PC-3 (cell line): ENCODE data around the gene PFKFB4.

ENCODE experiments used
- EZH2phosphoT487 ChIP-seq: fragments of 300-600 bp; sonication (generic); IDR thresholded peaks from 2 replicates; pipeline ENCODE4 v1.6.1; 2018; ENCODE audit warnings: mild to moderate bottlenecking, antibody characterized with exemption, low read length, borderline replicate concordance
- TF ChIP-seq, protein P1 (sequence below): fragments of 300-600 bp; sonication (generic); conservative IDR thresholded peaks from 2 replicates; pipeline ENCODE4 v1.5.1; 2017; ENCODE audit warnings: antibody characterized with exemption, low read depth, mild to moderate bottlenecking, low read length

DNA sequence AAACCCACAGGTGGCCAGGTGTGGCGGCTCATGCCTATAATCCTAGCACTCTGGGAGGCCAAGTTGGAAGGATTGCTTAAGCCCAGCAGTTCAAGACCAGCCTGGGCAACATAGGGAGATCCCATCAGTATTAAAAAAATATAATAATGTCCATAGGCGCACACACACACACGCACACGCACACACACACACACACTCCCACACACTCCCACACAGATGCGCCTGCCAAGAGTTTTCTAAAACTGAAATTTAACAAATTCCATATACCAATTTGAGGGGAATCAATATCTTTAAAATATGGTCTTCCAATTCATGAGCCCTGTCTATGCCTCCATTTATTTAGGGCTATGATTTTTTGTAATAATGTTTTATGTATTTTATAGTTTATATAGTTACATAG, 69.7 kb downstream of the PFKFB4 start:
- TF ChIP-seq, protein P1, sequence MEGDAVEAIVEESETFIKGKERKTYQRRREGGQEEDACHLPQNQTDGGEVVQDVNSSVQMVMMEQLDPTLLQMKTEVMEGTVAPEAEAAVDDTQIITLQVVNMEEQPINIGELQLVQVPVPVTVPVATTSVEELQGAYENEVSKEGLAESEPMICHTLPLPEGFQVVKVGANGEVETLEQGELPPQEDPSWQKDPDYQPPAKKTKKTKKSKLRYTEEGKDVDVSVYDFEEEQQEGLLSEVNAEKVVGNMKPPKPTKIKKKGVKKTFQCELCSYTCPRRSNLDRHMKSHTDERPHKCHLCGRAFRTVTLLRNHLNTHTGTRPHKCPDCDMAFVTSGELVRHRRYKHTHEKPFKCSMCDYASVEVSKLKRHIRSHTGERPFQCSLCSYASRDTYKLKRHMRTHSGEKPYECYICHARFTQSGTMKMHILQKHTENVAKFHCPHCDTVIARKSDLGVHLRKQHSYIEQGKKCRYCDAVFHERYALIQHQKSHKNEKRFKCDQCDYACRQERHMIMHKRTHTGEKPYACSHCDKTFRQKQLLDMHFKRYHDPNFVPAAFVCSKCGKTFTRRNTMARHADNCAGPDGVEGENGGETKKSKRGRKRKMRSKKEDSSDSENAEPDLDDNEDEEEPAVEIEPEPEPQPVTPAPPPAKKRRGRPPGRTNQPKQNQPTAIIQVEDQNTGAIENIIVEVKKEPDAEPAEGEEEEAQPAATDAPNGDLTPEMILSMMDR: no peak
- no peak for TF ChIP-seq EZH2phosphoT487
